ENCODE measurements around the gene KRTAP9-9. TPM values are rescaled to one million over a fixed set of nuclear protein-coding genes. Genes with fewer than 3 reads are reported as not detected.
"Not testable (repeated sequence)": the region's sequence is repeated elsewhere in the genome, so short reads cannot be mapped to it uniquely, and the experiment has no call there.

Gene KRTAP9-9
- total and polyA plus RNA-seq, 12 donors: not detected

DNA sequence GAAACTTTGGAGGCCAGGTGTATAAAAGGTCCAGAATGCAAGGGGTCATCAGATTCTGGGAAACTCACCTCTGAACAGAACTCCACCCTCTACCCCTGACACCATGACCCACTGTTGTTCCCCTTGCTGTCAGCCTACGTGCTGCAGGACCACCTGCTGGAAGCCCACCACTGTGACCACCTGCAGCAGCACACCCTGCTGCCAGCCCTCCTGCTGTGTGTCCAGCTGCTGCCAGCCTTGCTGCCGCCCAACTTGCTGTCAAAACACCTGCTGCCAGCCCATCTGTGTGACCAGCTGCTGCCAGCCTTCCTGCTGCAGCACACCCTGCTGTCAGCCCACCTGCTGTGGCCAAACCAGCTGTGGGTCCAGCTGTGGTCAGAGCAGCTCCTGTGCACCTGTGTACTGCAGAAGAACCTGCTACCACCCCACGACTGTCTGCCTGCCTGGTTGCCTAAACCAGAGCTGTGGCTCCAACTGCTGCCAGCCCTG, 17.2 kb upstream of the KRTAP9-9 start, which contains the start of gene KRTAP9-8:
TSS of gene KRTAP9-8 (plus strand) at position 51 of the 489 bp plus-strand sequence. CDS start at position 104, 53 bp downstream.
- WGBS, 4 donors: 20 to 55% (median 47%) methylated on average over 1 to 3 of the region's 3 CpGs
- intact Hi-C loops (cut with DNase I); H3K27ac ChIP-seq: not testable (repeated sequence)

DNA sequence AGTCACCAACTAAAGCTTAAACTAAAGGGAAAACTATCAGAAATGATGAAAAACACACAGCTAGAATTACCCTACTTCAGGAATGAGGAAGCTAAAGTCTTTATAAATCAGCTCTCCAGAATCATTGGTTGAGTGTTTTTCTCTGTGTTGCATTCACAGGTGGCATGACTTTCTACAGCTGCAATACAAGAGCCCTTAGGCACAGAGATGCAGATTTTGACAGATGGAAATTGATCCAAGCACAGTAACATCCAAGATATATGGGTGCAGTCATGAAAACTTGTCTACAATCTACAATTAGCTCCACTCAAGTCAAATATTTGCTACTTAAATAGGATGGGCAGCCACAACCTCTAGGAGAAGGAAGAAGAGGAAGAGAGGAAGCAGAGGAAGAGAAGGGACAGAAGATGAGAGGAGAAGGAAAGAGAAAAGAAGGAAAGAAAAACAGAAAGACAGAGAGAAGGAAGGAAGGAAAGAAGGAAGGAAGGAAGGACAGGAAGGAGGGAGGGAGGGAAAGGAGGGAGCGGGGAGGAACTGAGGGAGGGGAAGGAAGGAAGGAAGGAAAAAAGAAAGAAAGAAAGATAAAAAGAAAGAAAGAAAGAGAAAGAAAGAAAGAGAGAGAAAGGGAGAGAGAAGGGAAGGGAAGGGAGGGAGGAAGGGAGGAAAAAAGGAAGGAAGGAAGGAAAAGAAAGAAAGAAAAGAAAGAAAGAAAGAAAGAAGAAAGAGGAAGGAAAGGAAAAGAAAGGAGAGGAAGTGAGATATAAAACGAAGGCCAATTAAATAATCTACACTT, 8.0 kb upstream of the KRTAP9-9 start:
- H3K4me3 ChIP-seq; intact Hi-C loops (cut with DNase I); H3K27me3 ChIP-seq; H3K36me3 ChIP-seq (replicated peaks in 1 of 2); H3K9me3 ChIP-seq (replicated peaks in 1 of 3); H3K27ac ChIP-seq; H3K4me1 ChIP-seq (replicated peaks in 1 of 2); DNase-seq: not testable (repeated sequence)
- 44 to 56% (median 46%) methylated on average over 2 of the region's 2 CpGs for whole genome bisulfite sequencing, 4 donors

More for the DNA sequence above, 17.2 kb upstream of the KRTAP9-9 start, which contains the start of gene KRTAP9-8:
- H3K4me3 ChIP-seq; H3K27me3 ChIP-seq; H3K9me3 ChIP-seq (replicated peaks in 1 of 3); H3K36me3 ChIP-seq (replicated peaks in 1 of 2); H3K4me1 ChIP-seq (replicated peaks in 1 of 2); DNase-seq: not testable (repeated sequence)

DNA sequence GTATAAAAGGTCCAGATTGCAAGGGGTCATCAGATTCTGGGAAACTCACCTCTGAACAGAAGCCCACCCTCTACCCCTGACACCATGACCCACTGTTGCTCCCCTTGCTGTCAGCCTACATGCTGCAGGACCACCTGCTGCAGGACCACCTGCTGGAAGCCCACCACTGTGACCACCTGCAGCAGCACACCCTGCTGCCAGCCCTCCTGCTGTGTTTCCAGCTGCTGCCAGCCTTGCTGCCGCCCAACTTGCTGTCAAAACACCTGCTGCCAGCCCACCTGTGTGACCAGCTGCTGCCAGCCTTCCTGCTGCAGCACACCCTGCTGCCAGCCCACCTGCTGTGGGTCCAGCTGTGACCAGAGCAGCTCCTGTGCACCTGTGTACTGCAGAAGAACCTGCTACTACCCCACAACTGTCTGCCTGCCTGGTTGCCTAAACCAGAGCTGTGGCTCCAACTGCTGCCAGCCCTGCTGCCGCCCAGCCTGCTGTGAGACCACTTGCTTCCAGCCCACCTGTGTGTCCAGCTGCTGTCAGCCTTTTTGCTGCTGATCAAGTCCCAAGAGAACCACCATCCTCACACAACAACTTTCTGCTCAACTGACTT, 5.4 kb upstream of the KRTAP9-9 start, which contains the start of gene KRTAP9-4:
TSS of gene KRTAP9-4 (plus strand) at position 51 of the 604 bp plus-strand sequence. CDS start at position 85, 34 bp downstream.
- intact Hi-C loops (cut with DNase I); H3K4me3 ChIP-seq; H3K9me3 ChIP-seq (replicated peaks in 1 of 3); H3K27ac ChIP-seq; H3K4me1 ChIP-seq (replicated peaks in 1 of 2); DNase-seq; H3K36me3 ChIP-seq (replicated peaks in 1 of 2): not testable (repeated sequence)
- peaks cover 12% of the 10 kb centered on the region for H3K27me3 ChIP-seq
- WGBS, 4 donors: 38 to 92% (median 68%) methylated on average over 1 to 2 of the region's 2 CpGs

DNA sequence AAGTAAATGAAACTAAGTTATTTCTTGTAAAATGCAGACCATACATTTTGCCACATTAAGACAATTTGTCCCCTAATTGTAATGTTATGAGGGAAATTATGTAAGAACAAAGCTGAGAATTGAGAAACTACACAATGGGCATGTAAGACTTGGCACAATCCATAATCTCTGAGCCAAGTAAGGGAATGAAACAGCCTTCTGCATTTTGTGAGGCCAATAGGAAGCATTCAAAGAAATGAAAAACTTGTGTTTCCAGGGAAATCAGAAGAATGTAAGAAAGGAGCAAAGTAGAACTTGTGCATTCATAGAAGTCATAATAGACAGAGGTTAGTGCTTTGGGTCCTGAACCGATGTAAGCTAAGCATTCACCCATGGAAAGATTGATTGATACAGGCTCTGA, 3.9 kb upstream of the KRTAP9-9 start:
- no peak overlapping the region for H3K27ac ChIP-seq
- peaks cover 12% of the 10 kb centered on the region for H3K27me3 ChIP-seq
- WGBS, 4 donors: 82 to 91% (median 88%) methylated on average over 1 of the region's 1 CpG
- no peaks in the 10 kb centered on the region for H3K4me1 ChIP-seq (replicated peaks in 1 of 2)
- H3K36me3 ChIP-seq (replicated peaks in 1 of 2): no peaks in the 10 kb centered on the region
- H3K9me3 ChIP-seq (replicated peaks in 1 of 3): no peaks in the 10 kb centered on the region
- DNase-seq: no peak
- TF ChIP-seq, protein P1, sequence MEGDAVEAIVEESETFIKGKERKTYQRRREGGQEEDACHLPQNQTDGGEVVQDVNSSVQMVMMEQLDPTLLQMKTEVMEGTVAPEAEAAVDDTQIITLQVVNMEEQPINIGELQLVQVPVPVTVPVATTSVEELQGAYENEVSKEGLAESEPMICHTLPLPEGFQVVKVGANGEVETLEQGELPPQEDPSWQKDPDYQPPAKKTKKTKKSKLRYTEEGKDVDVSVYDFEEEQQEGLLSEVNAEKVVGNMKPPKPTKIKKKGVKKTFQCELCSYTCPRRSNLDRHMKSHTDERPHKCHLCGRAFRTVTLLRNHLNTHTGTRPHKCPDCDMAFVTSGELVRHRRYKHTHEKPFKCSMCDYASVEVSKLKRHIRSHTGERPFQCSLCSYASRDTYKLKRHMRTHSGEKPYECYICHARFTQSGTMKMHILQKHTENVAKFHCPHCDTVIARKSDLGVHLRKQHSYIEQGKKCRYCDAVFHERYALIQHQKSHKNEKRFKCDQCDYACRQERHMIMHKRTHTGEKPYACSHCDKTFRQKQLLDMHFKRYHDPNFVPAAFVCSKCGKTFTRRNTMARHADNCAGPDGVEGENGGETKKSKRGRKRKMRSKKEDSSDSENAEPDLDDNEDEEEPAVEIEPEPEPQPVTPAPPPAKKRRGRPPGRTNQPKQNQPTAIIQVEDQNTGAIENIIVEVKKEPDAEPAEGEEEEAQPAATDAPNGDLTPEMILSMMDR (IDR thresholded peaks at IDR 0.05): no peak
- no peak for TF ChIP-seq POLR2A (IDR thresholded peaks at IDR 0.05)
- intact Hi-C loops (cut with DNase I): no loop called here
- H3K4me3 ChIP-seq: no peak overlapping the region

DNA sequence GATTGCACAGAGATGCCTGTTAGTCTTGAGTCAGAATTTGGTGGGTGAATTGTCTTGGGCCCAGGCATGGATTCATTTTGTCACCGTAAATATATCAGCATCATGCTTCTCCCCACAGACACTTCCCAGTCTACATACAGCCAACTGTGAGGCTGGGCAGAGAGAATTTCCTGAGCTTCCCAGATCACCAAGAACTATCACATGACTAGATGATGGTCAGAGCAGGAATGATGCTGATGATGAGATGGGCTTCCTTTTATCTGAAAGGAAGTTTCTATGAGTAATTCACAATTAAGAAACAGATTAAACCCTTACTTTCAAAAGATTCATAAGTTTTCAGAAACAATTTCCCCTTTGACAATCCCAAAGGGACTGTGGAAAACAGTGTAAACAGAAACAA, 323 bp upstream of the KRTAP9-9 start:
- H3K36me3 ChIP-seq (replicated peaks in 1 of 2): no peaks in the 10 kb centered on the region
- TF ChIP-seq, protein P1 (IDR thresholded peaks at IDR 0.05): no peak
- TF ChIP-seq POLR2A (IDR thresholded peaks at IDR 0.05): no peak
- no peaks in the 10 kb centered on the region for H3K4me1 ChIP-seq (replicated peaks in 1 of 2)
- DNase-seq: no peak
- H3K27ac ChIP-seq: no peak overlapping the region
- no peaks in the 10 kb centered on the region for H3K9me3 ChIP-seq (replicated peaks in 1 of 3)
- intact Hi-C loops (cut with DNase I): no loop called here
- WGBS, 4 donors: 0 to 62% (median 21%) methylated on average over 1 of the region's 1 CpG
- peaks cover 18% of the 10 kb centered on the region for H3K27me3 ChIP-seq
- no peak overlapping the region for H3K4me3 ChIP-seq

Measured in adrenal gland (tissue), 12 donors.